ENCODE measurements around the gene SYCP3. TPM values are rescaled to one million over a fixed set of nuclear protein-coding genes. Genes with fewer than 3 reads are reported as not detected.

The SYCP3 gene
- total and polyA plus RNA-seq, 2 of the 13 experiments (the other 11 are each of a cell fraction or from before 2014, with no cell fraction given): not detected

GRCh38 chr12:101697197-101697929 is 41.9 kb downstream of the SYCP3 start, which contains the start of gene CHPT1 (continued):
- TF ChIP-seq PATZ1 (CRISPR knock-in tag; IDR thresholded peaks at IDR 0.05): peak; percentile 75
- no peak for TF ChIP-seq BHLHE40 (IDR thresholded peaks at IDR 0.05; ENCODE audit: low read length)
- 0 out of 2 replicates have a peak, but pooled peaks have one; percentile 14 for TF ChIP-seq ZC3H4 (CRISPR knock-in tag; IDR thresholded peaks at IDR 0.05; ENCODE audit: borderline replicate concordance)
- TF ChIP-seq KDM5B (CRISPR knock-in tag; IDR thresholded peaks at IDR 0.05; ENCODE audit: borderline replicate concordance): peak; percentile 16; the same call in 1 of the 2 replicates
- TF ChIP-seq MAF1 (CRISPR knock-in tag; IDR thresholded peaks at IDR 0.05; ENCODE audit: borderline replicate concordance): peak; percentile 73; the same call in 1 of the 2 replicates
- TF ChIP-seq NFRKB (IDR thresholded peaks at IDR 0.05): no peak
- no peak; the same call in none of the 2 replicates for TF ChIP-seq ZNF292 (CRISPR knock-in tag; IDR thresholded peaks at IDR 0.05; ENCODE audit: borderline replicate concordance, low read depth)
- peak; percentile 52; the same call in 1 of the 2 replicates for TF ChIP-seq GFI1 (CRISPR knock-in tag; IDR thresholded peaks at IDR 0.05; ENCODE audit: borderline replicate concordance)
- peak; percentile 12; the same call in 1 of the 2 replicates for TF ChIP-seq ZNF777 (CRISPR knock-in tag; IDR thresholded peaks at IDR 0.05)
- TF ChIP-seq SP2 (CRISPR knock-in tag; IDR thresholded peaks at IDR 0.05): no peak
- no peak for TF ChIP-seq ZNF224 (CRISPR knock-in tag; IDR thresholded peaks at IDR 0.05)
- TF ChIP-seq ATF3 (CRISPR knock-in tag; IDR thresholded peaks at IDR 0.05): no peak
- TF ChIP-seq ZNF792 (CRISPR knock-in tag; IDR thresholded peaks at IDR 0.05): no peak
- TF ChIP-seq PRPF4 (IDR thresholded peaks at IDR 0.05; ENCODE audit: low read depth, low read length, poor library complexity, severe bottlenecking): no peak
- no peak for TF ChIP-seq ELK4 (CRISPR knock-in tag; IDR thresholded peaks at IDR 0.05; ENCODE audit: borderline replicate concordance)
- no peak for TF ChIP-seq CHD2 (IDR thresholded peaks at IDR 0.05; ENCODE audit: low read depth, low read length)
- TF ChIP-seq BRF2 (CRISPR knock-in tag; IDR thresholded peaks at IDR 0.05): no peak
- TF ChIP-seq ELF3 (CRISPR knock-in tag; IDR thresholded peaks at IDR 0.05): no peak
- TF ChIP-seq ZNF260 (CRISPR knock-in tag; IDR thresholded peaks at IDR 0.05; ENCODE audit: borderline replicate concordance, low read depth): no peak
- TF ChIP-seq MEIS2 (CRISPR knock-in tag; IDR thresholded peaks at IDR 0.05): 0 out of 2 replicates have a peak, but pooled peaks have one; percentile 19
- TF ChIP-seq HHEX (CRISPR knock-in tag; IDR thresholded peaks at IDR 0.05): no peak
- TF ChIP-seq ZNF580 (CRISPR knock-in tag; IDR thresholded peaks at IDR 0.05; ENCODE audit: borderline replicate concordance, low read depth): no peak
- TF ChIP-seq ZNF143 (CRISPR knock-in tag; IDR thresholded peaks at IDR 0.05): no peak
- TF ChIP-seq TGIF2 (CRISPR knock-in tag; IDR thresholded peaks at IDR 0.05): no peak
- TF ChIP-seq NFIB (CRISPR knock-in tag; IDR thresholded peaks at IDR 0.05; ENCODE audit: borderline replicate concordance): no peak
- TF ChIP-seq KDM4B (CRISPR knock-in tag; IDR thresholded peaks at IDR 0.05): no peak
- TF ChIP-seq ZNF780A (CRISPR knock-in tag; IDR thresholded peaks at IDR 0.05): no peak
- no peak for TF ChIP-seq ZNF788 (CRISPR knock-in tag; IDR thresholded peaks at IDR 0.05; ENCODE audit: borderline replicate concordance)
